Hippocampal formation (tissue), 2 donors: Measurements from ENCODE around the gene NRG3.
"Not testable (repeated sequence)": the region's sequence is repeated elsewhere in the genome, so short reads cannot be mapped to it uniquely, and the experiment has no call there.

ENCODE experiments used
- DNase-seq, 2 donors: peaks; one replicate each; lab custom pipeline; 2025; lab: John Stamatoyannopoulos, UW

The NRG3 gene

GRCh38 chr10:82282782-82283456 lies 407.9 kb downstream of the NRG3 start:
- DNase-seq = no peak

DNA sequence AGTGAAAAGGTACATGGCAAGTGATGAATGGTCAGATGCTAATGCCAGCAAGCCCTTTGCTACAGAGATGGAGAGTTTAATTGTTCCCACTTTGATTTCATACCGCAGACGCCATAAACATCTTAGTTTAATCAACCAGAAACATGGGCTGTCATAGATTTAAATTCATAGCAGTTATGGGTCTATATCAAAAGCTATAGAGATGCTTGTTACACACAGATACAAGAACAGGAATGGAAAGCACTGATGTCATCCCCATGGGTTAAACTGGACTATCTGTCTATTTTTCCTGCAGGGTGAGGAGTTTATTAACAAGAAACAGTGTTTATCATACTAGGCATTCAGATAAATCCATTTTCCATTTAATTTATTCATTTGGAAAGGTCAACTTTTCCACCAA lies 409.2 kb downstream of the NRG3 start:
- no peak for DNase-seq

DNA sequence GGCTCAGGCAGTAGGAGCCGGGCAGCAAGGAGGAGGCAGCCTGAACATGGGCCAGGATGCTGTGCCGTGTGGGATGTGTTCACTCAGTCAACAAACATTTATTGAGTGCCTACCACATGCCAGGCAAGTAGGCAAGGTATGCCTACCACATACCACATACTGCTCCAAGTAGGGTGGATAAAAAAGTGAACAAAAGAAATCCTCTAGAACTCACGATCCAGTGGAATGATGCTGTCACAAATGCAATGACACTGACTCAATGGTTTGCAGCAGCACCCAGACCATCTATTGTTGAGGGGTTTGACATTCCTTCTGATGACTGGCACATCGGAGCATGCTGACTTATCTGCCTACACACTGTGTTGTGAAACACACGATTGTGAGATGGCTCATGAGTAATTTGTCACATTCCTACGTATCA lies 413.5 kb downstream of the NRG3 start:
- no peak for DNase-seq

GRCh38 chr10:82289945-82290344 lies 415.0 kb downstream of the NRG3 start:
- DNase-seq = no peak

DNA sequence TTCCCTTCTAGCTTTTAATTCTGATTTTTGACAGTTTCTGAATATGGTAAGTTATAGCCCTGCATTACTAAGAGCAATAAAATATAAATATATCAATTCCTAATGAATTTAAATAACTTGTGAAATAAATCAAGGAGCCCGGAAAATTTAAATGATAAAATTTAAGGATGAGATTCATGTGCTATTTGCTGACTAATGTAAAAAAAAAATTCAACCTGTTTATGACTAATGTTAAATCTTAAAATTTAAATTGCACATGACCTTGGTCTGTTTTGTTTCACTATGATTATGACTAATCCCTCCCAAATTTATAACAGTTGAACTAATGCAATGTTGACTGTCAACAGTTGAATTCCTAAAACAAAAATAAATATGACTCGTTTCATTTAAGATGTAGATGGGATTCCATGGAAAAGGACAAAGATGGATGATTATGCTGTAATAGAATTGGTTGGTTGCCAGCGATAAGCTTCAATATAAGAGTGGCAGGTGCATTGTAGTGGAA lies 419.9 kb downstream of the NRG3 start:
- DNase-seq = no peak

DNA sequence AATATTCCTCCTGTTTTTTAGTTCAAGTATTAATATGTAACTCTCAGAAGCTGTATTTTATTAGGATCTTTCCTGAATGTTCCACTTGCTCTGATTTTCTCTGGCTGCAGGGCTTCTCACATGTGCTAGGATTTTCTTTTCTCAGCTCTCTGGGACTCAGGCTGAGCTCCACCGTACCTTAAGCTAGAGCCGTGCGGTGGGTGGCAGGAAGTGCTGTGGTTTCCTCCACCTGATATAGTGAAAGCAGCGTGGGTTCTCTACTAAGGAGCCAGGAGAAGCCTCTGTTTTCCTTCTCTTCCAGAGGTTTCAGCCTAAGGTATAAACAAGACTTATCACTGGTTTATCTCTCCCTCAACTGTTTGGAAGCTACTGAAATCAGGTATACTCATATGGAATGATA lies 433.6 kb downstream of the NRG3 start:
- DNase-seq = no peak

DNA sequence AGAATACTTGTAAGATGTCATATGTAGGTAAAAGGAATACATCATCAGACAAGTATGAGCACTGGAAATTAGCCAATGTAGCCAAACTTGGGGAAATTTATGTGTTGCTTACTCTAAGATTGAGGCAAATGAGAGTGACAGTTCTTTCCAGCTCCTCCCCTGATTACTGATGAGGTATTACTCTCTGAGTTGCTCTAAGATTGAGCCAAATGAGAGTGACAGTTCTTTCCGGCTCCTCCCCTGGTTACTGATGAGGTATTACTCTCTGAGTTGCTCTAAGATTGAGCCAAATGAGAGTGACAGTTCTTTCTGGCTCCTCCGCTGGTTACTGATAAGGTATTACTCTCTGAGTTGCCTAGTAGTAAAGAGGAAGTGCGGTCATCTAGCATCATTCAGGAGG lies 435.8 kb downstream of the NRG3 start:
- DNase-seq = no peak

DNA sequence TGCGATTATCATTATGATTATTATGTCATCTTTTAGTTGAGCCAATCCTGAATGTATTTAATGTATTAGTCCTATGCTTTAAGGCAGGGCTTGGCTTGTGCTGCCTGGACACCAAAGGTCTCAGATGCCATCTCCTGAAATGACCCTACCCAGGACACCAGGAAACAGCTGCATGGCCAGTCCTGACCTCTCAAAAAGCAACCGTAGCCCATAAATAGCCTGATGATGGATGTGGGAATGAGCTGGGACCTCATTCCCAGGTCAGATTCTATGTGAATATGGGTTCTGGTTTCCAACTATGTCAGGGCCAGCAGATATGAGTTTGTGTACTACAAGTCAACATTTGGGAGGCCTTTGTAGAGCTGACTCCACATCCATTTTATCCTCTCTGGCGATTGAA lies 438.4 kb downstream of the NRG3 start:
- DNase-seq = no peak

GRCh38 chr10:82318534-82318933 lies 443.5 kb downstream of the NRG3 start:
- no peak for DNase-seq

DNA sequence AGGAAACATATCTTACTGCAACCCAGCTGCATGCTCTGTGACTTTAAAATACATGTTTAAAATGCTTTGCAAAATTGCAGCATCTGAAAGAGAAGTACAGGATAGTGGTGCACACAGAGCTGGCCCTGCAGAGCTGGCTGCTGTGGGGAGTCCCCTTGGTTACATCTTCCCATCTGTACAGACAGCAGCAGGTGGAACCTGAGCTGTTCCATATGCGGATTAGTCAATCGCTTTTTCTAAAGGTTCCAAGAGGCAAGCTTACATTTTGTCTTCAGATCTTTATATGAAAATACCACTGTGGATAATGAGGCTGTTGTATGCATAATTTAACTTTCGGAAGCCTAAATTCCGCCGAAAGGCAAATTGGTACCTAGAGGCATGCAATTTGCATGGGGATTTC lies 444.1 kb downstream of the NRG3 start:
- no peak for DNase-seq

- DNase-seq = no peak
Measured at GRCh38 chr10:82319562-82319961, 444.6 kb downstream of the NRG3 start.

- DNase-seq = no peak
Measured at GRCh38 chr10:82321724-82322123, 446.7 kb downstream of the NRG3 start.

DNA sequence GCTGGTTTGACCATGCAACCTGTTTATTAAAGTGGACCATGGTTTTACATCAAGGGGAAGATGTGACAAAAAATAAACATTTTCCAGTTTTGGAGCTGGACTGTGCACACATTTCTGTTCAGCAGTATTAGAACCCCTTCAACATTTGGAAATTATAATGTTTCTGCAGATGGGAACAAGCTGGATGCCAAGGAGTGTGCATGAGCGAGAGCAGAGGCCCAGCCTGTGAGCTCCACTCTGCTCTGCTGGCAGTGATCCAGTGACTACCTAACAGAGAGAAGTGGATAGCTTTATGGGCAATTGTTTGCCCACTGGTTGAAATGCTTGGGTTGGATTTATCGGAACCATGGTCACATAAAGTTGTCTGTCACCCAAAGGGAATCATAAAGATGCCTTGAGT lies 456.7 kb downstream of the NRG3 start:
- DNase-seq = no peak

DNA sequence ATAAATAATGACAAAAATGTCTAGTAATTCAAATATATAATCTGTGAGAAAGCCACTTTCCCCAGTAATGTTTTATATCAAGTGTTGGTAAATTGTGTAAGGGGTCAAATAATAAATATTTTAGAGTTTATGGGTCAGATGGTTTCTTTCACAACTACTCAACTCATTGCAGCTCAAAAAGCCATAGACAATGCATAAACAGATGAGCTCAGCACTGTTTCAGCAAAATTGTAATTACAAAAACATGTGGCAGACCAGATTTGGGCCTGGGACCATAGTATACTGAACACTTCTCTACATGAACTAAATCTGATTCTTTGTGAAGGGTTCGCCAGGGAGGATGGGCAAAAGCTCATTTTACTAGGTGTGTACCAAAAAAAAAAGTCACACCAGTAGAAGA lies 460.8 kb downstream of the NRG3 start:
- no peak for DNase-seq

DNA sequence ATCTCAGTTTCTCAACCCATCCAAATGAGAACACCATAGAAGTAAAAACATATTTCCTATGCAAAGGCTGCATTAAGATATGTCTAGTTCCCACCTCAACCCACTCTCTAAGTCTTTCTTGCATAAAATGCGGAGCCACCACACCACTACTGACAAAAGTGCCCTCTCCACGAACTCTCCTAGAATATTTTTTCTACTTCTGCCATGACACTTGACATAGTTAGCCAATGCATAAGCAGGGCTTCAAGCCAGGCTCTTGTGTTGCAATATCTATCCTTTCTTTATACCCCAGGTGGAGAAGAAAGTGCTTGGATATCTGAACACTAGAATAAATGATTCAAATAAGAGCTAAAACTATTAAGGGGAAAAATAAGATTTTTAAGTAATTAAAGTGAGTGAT lies 465.2 kb downstream of the NRG3 start:
- DNase-seq = no peak

DNA sequence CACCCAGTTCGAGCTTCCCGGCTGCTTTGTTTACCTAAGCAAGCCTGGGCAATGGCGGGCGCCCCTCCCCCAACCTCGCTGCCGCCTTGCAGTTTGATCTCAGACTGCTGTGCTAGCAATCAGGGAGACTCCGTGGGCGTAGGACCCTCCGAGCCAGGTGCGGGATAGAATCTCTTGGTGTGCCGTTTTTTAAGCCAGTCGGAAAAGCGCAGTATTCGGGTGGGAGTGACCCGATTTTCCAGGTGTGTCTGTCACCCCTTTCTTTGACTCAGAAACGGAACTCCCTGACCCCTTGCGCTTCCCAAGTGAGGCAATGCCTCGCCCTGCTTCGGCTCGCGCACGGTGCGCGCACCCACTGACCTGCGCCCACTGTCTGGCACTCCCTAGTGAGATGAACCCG lies 474.6 kb downstream of the NRG3 start:
- DNase-seq = not testable (repeated sequence)

DNA sequence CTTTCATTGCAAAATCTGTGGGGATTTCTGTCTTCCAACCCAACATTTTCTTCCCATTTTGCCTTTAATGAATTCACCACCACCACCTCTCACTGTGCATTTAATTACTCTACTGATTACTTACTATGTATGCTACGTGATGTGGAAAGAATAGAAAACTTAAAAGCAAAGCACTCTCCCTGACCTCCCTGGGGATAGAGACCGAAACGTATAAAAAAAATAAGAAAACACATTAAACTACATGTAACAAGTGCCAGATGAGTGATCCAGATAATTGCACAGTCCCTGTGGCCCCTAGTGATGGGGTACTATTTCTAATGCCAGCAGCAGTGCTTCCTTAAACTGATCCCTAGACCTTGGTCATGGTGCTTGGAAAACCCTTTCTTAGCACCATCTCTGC lies 478.4 kb downstream of the NRG3 start:
- no peak for DNase-seq

GRCh38 chr10:82358486-82359099 lies 483.6 kb downstream of the NRG3 start:
- DNase-seq = no peak

DNA sequence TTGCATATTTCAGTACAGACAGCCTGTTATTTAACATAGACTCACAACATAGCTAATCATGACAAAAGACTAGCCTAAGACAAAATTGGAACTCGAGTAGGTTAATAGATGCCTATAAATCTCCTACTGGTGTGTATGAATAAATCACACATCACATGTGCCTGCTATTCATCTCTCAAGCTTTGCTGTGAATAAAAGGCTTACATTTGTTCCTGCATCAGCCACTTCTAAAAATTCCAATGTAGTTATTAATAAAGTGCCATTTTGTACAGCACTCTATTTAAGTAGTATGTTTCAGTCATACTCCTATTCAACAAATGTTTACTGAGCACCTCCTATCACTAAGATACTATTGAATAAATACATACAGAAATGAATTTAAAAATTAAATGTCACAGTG lies 486.3 kb downstream of the NRG3 start:
- DNase-seq = no peak

GRCh38 chr10:82377608-82378007 lies 502.6 kb downstream of the NRG3 start:
- DNase-seq = no peak

DNA sequence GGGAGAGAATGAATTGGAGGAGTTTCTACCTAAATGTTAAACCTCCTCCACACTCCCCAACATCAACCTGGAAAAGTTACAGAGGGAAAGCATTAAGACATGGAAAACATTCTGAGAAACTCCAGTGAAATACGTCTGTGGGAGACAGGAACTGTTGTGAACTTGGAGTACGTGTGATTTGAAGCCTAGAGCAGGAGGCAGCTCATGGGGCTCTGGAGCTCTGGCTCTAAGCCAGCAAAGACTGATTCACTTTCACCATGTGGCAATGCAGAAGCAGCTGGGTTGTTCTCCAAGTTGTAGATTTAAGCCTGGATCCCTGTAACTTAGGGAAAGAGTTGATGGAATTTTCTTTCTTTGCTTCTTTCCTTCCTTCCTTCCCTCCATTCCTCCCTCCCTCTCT lies 503.2 kb downstream of the NRG3 start:
- no peak for DNase-seq

GRCh38 chr10:82383350-82383749 lies 508.4 kb downstream of the NRG3 start:
- DNase-seq = no peak

DNA sequence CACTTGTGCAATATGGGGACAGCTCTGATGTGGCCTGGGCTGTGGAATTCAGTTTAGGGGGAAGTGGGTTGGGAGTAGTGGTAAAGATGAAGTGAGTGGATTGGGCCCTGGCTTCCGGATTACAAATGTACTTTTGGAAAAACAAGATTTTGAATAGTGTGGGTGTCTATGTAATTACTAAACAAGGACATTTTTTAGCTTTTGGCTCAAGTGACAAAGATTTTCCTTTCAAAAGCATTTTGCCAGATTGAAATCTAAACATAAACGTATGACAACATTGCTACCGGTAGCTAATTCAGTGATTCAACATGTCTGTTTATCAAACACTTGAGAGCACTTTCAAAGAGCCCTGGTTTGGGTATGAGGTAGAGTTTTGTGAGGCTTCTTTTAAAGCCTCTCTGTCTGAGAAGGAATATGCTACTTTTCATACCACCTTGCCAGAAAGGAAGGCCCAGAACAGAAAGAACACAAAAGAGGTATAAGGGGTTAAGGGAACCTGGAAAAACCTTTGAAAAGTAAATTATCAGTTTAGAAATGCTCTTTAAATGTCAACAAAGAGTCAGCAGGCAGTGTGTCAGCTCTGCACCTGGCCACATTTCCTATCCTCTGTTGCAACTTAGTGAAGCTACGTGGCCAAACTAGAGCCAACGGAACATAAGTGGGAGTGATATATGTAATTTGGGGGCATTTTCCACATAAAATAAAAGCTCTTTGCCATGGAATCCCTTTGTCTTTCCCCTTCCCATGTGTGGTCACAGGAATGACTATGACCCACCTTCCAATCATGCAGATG lies 516.1 kb downstream of the NRG3 start:
- no peak for DNase-seq
